NCI-H82 treated with DMSO at 0.1 percent for 48 hours (cell line): ENCODE results near the gene NPFF.
"Not testable (repeated sequence)": the region's sequence is repeated elsewhere in the genome, so short reads cannot be mapped to it uniquely, and the experiment has no call there.

ENCODE experiments used
- DNase-seq: peaks from one replicate; lab custom pipeline; 2025; ENCODE audit not compliant: unreplicated experiment; lab: John Stamatoyannopoulos, UW

The NPFF gene

GRCh38 chr12:53497461-53497860 is 9.8 kb downstream of the NPFF start:
- no peak for DNase-seq

DNA sequence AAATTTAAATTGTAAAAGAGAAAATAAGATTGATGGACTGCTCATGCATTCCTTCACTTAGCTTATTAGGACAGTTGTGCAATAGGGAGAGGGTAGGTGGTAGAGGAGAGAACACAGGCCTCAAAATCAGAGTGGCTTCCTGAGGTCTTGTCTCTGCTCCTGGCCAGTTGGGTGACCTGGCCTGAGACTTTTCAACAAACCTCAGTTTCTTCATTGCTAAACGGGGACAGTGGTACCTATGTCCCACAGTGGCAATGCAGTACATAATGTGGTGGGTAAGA is 10.6 kb downstream of the NPFF start:
- no peak for DNase-seq

DNA sequence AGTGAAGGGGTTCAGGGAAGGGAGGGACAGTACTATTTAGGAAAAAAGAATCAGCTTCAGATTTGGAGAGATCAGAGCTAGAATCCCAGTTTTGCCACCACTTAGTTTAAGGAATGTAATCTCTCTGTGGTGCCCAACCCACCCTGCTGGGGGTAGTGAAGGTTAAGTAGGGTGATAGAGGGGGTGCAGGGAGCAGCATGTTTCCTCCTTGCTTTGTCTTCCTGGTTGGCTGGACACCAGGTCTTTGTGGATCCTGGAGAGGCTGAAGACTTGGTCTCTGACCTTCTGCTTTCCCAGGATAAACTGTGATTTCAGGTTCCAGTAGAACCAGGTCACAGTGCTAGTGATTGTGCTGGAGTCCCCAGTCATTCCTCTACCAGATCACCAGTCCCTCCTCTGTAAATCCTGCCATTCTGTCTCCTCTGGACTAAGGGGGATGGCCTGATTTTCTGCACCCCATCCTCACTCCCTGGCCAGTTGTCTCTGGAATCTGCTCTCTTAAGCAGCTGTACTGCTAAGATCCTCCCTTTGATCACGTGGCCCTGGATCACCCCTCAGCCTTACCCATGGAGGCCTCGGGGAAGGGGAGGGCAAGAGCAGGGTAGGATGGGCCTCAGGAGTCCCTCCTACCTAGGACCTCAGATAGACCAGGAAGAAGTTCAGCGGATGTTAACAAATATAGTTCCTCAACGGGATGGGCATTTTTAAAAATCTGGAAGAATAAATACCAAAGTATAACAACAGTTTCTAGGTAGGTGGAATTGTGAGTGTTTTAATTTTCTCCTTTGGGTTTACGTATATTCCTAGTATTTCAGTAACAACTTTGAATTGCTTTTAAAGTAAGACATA is 11.2 kb downstream of the NPFF start:
- DNase-seq: peak; percentile 23

GRCh38 chr12:53493610-53494391 is 13.5 kb downstream of the NPFF start:
- DNase-seq: no peak

- DNase-seq: peak; percentile 78
These were observed 14.3 kb downstream of the NPFF start for GRCh38 chr12:53492830-53493609.

DNA sequence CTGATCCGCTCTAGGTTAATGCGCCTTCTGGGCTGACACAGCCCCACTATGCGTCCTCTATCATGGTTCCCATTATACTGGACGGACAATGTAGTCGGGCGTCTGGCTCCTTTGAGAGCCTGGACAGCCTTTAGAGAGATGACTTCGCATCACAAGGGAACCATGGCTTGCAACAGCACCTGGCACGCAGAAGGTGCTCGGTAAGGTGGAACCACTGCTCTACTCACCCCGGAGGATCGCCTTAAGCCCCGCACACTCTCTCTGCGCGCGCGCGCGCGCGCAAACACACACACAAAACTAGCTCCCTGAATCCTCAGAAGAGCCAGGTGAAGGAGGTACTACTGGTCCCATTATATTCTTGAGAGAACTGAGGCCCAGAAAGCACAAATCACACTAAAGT is 15.1 kb downstream of the NPFF start:
- no peak for DNase-seq

DNA sequence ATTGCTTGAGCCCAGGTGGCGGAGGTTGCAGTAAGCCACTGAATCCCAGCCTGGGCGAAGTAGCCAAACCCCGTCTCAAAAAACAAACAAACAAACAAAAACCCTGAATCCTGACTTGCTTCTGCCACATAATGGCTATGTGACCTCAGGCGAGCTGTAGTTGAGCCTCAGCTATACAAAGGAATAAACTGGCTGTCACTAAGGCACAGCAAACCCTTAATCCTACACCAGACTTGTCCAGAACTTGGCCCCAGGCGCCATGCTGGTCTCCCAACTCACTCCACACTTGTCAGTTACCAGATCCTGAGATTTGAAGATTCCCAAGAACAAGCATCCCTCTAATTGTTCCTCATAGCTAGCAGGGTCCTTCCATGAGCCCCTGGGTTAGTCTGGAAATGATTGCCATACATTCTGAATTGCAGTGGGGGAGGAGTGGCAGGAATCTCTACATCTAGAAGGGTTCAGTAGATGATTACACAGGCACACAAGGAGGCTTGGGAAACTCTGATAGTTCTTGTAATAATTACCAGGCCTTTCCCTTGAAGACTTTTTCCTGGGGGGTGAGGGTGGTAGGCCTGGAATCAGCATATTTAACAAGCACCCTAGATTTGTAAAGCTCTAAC is 17.9 kb downstream of the NPFF start:
- DNase-seq: no peak

GRCh38 chr12:53486736-53487487 is 20.4 kb downstream of the NPFF start:
- no peak for DNase-seq

- no peak for DNase-seq
These were observed 21.1 kb downstream of the NPFF start for GRCh38 chr12:53485955-53486735.

- DNase-seq: no peak
These were observed 22.4 kb downstream of the NPFF start for GRCh38 chr12:53484686-53485575.

DNA sequence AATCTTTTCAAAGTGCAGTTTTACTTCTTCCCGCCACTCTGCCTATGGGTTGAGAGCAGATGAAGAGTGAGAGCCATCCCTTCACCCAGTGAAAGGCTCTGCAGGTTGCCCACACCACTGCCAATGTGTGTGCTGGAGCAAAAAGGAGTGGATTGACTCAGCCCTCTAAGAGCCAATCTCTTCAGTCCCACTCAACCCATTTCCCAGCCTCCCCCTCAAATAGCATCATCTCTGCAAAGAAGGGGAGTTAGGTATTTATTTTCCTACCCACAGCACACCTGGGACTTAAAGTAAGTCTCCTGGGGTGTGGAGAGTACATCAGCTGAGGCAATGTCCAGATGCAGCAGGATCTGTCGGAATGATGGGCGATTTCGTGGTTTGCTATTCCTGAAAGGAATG is 23.3 kb downstream of the NPFF start:
- DNase-seq: no peak

DNA sequence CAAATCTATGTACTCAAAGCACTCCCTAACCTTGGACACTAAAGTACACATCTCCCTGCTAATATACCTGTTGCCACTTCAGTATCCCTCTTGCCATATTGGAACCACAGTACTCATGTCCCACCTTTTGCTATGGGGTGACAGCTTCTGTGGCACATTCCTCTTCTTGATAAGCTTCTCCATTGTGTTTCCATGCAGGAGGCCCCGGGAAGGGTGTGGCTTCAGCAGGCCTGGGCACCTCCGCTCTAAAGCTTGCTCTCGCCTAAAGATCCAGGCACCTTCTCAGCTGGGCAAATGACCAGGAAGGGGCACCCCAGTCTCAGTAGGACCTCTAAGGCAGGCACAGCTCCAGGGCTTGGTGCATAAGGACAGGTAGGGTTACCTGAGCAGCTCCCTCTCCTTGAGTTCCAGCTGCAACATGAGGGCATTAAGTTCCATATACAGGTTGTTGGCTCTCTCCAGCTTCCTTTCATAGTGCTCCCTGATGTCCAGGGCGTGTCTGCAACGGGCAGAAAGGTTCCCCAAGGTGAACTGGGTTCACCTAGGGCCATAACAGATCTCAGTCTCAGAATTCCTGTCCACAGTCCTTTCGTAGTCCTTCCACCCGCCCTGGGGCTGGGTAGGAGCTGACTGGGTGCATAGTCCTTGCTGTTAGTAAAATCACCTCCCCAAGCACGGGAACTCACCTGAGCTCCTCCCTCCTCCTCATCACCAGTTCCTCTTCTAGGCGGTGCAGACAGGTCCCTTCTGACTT is 23.9 kb downstream of the NPFF start:
- DNase-seq: no peak

DNA sequence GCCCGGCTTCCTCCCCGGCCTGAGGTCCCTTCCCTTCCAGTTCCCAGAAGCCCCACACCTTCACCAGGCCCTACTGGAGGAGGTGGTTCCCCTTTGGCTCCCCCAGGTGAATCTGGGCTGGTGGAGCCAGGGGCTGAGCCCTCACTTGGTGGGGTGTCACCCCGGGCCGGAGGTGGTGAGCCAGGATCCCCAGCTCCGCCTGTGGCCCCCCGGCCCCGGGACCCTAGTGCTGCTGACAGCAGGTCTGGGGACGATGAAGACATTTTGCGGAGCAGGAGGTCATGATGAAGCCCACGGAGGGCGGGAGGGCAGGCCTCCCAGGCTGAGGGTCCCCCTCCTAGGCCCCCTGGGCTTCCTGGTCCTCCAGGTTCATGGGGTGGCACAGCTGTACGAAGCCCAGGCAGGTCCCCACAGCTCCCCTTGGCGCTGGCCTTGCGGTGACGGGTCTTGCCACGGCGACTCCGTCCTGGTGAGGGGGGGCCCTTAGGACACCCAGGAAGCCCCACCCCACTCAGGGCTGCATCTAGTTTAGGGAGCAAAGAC is 24.6 kb downstream of the NPFF start:
- DNase-seq: no peak

GRCh38 chr12:53481939-53482586 is 25.2 kb downstream of the NPFF start:
- no peak for DNase-seq

DNA sequence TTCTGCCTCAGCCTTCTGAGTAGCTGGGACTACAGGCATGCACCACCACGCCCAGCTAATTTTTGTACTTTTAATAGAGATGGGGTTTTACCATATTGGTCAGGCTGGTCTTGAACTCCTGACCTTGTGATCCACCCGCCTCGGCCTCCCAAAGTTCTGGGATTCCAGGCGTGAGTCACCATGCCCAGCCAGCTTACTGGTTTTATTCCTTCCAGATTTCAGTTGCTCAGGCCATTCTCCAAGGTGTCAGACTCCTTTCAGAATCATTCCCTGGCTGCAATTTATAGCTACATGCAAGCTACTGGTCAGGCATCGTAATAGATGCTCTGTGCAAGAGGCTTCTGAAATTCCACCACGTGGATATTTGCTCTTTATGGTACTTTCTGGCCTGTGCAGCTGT is 25.8 kb downstream of the NPFF start:
- not testable (repeated sequence) for DNase-seq

DNA sequence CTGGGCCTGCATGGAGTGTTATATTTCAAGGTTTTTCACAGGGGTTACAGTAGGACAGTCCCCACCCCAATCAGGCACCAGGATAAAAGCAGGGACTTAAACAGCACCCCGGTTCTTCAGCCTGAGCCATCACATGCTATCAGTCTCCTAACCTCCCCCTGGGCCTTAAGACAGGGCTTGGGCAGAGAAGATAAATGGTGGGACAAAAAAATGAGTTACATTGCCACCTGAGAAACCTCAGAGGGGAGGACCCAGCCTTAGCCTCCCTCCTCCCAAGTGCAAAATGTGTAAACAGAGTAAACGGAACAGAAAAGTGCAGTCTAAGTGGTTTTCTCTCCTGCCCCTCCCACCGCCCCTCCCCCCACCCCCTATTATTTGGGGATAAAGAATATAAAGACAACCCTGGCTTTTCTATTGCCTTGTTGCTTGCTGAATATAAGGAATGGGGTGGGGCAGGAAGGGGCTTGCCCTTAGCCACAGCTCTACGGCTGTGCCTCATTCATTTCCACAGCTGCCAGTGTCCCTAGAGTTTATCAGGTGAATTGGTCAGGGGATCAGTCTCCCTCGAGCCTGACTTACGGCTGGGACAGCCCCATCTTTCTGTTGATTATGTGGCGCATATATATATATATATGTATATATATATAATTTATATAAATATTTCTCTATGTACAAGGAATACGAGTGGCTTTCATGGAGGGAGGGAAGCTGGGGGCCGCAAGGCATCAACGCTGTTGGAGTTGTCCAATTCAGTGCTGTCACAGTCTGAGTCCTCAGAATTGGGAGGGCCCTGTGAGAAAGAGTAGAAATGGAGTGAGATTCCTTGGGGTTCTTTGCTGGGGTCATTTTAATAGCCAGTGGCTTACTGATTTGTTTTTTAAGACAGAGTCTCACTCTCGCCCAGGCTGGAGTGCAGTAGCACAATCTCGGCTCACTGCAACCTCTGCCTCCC is 26.5 kb downstream of the NPFF start:
- DNase-seq: no peak
